TTC549 (cell line): ENCODE data around the gene FMNL2.

Experiments used
- FAIRE-seq: peaks from 2 replicates; lab custom pipeline; 2012; peaks lifted over from hg19 to GRCh38; lab: Jason Lieb, UNC

Gene FMNL2

DNA sequence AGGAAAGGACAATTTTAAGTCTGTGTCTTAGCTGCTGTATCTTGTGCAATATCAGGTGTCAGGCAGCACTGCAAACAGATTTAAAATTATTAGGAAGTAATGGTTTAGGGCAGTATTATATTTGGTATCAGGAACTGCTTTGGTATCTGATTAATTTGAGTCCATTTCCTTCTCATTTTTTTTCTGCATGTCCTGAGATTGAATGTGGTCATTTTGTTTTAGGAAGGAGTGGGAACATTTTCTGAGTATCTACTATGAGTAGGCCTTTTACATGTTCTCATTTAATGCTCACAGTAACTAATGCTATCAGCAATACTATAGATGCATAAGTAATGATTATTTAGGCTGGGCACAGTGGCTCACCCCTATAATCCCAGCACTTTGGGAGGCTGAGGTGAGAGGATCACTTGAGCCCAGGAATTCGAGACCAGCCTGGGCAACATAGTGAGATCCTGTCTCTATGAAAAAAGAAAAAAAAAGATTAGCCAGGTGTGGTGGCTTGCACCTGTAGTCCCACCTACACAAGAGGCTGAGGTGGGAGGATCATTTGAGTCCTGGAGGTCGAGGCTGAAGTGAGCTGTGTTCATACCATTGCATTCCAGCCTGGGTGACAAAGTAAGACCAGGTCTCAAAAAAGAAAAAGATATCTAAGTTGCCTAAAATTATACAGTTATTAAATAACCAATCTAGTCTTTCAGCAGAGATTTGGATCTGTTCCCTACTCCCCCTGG, 4.7 kb downstream of the FMNL2 start:
- no peak for FAIRE-seq

DNA sequence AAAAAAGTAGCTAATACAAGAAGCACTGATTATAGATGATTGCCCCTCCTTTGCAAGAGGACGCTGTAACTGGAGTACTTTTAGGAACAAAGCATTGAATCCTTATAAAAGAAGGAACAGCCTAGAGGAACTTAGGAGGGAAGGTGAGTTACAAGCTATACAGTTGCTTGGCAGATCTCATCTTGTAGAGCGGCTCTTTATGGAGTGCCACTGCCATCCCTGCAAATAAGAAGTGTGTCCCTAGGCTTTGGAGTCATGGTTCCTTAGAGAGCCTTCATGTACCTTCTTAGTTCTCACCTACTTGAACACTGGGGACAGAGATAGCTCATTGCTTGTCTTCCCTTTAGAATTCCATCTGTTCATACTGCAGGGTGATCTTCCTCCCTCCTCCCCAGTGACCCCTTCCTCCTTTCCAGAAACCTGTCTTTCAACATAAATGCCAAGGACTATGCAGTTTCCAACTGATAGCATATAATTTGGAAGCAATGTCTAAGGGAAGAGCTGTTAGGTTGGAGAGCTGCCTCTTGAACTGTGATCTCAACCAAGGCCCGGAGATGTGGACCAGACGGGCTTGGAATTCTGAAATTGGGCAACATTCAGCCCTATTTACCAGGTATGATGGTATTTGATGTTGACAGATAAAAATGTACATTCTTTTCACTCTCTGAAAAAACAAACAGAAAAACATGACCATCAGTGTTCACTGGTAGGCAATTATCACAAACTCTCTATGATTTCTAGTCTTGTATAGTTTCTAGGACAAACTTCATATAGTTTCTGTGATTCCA, 7.5 kb downstream of the FMNL2 start:
- no peak for FAIRE-seq

- no peak for FAIRE-seq
These were observed 8.5 kb downstream of the FMNL2 start for GRCh38 chr2:152343426-152343825.

GRCh38 chr2:152344579-152345195, 9.7 kb downstream of the FMNL2 start:
- no peak for FAIRE-seq

- no peak for FAIRE-seq
These were observed 12.1 kb downstream of the FMNL2 start for GRCh38 chr2:152347076-152347475.

DNA sequence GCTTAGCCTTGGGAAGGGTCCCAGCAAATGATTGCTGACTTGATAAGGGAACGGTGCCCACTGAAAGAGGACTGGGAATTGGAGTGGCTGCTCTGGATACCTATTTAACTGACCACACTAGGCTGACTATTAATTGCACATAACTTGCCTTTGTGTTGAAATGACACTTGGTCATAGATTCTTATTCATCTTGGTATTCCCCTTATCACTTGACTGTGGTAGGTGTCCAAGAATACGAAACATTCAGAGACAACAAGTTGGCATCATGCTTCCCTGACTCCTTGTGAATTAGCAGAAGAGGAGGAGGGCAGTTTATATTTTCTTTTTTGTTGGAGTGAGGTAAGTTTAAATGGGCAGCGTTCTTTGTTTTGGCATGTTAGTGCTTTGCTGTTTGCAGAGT, 13.4 kb downstream of the FMNL2 start:
- FAIRE-seq = no peak

- FAIRE-seq = no peak
These were observed 14.4 kb downstream of the FMNL2 start for GRCh38 chr2:152349416-152349815.

- no peak for FAIRE-seq
These were observed 15.2 kb downstream of the FMNL2 start for GRCh38 chr2:152350155-152350679.

DNA sequence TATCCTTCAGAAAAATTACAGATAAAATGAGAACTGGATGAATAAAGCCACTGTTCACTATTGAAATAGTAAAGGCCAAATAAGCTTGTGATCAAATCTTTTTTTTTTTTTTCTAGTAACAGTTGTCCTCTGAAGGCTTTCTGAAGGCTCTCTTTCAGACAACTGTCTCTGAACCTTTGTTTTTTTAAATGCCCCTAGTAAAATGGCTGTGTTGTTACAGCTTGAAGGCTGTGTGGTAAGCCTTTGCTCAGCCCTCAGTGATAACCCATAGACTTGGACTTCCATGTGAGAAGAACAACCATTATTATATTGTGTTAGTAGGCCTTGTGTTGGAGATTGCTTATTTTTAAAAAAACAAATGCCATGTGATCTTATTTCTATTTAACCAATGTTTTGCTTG, 17.6 kb downstream of the FMNL2 start:
- FAIRE-seq = no peak

GRCh38 chr2:152353364-152353763, 18.4 kb downstream of the FMNL2 start:
- FAIRE-seq = no peak

DNA sequence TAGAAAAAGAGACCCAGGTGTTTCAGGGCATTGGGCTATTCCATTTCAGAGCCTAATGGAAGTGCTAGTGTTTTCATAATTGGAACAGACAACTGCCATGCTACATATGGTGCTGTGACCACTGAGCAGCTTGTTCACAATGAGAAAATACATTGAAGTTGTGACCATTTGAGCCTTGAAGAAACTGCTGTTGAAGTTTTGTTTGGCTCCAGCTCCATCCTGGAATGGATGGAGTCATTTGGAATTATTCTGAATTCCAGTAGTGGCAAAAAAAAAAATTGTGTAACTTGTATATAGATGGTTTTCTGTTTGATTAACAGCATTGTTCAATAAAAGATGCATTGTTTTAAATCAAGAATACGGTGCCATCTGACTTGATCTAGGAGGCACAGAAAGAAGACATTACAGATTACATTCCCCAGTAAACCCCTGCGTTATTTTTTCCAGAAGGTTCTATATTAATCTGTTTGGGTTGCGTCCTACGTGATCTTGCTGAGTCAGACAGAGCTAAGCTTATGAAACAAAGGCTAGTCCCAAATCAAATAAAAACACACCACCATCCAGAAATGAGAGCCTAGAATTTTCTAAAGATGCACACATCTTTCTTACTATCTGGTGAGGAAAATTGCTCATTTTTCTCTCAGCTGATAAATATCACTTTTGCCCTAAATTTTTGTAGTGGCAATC, 19.2 kb downstream of the FMNL2 start:
- FAIRE-seq = no peak

- no peak for FAIRE-seq
These were observed 19.9 kb downstream of the FMNL2 start for GRCh38 chr2:152354909-152355308.

GRCh38 chr2:152355409-152355831, 20.4 kb downstream of the FMNL2 start:
- FAIRE-seq = no peak

DNA sequence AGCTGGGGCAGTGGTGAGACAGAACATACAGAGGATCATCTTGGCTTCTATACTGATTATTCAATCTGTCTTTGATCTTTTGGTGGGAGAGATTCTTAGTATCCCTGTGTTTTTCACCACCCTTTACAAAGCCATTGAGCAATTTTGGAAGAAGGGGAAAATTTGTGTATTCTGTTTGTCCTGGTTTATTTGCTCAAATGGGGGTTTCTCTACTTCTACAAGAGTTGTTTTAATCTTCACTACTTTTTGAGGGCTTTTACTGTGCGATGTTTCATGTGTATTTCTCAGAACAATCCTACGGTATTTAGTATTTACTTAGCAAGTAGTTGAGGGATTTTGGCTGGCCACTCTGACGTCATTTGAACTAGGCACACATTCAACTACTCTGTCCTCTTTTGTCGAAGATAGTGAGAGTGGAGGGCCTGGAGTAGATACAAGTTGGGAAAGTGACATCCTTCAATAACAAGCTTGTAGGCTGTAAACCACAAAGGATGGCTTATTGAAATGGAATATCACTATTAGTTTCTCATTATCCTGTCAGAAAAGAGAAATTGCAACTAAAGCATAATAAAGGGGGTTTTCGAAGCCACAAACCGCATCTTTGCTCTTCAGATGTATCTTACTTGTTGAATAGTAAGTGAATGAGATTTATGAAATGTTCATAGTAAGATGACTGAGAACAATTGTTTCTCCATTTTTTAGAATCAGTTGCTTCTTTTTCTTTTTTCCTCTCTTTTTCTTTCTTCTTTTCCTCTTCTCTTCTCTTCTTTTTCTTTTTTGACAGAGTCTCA, 24.8 kb downstream of the FMNL2 start:
- no peak for FAIRE-seq

- no peak for FAIRE-seq
These were observed 29.0 kb downstream of the FMNL2 start for GRCh38 chr2:152363936-152364335.

DNA sequence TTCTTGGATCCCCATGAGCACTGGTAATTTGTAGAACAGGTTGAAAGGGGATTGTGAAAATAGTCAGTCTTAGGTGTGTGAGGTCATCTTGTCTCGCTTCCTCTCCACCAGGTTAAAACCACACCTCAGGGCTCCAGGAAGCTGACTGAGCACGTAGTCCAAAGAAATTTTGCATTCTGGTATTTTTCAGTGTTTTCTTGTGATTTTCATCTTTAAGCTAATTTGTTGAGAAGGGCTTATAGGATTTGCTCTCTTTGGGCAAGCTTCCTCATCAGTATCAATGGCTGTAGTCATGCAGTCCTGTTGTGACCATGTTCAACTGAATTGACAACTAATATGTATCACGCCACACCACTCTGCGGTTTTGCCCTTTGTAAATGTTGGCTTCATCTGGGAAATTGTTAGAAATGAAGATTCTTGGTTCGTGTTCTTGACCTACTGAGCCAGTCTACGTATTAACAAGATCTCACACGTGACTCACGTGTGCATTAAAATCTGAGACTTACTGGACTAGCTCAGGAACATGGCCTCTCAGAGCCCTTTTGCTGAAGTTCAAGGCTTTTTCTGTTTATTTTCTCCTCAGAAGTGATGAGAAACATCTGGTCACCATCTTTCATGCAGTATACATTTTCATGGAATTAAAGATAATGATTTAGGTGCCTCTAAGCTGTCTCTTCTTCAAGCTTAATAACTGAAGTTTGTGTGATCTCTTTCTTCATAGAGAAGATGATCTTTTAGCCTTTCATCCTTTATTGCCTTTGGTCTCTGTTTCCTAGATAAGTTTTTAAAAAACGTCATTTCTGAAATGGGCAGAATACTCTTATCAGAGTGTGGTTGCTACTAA, 32.8 kb downstream of the FMNL2 start:
- no peak for FAIRE-seq

GRCh38 chr2:152369176-152369860, 34.3 kb downstream of the FMNL2 start:
- no peak for FAIRE-seq

- no peak for FAIRE-seq
These were observed 35.8 kb downstream of the FMNL2 start for GRCh38 chr2:152370783-152371182.

- no peak for FAIRE-seq
These were observed 37.5 kb downstream of the FMNL2 start for GRCh38 chr2:152372438-152372984.

- no peak for FAIRE-seq
These were observed 40.2 kb downstream of the FMNL2 start for GRCh38 chr2:152375174-152375573.
